Erythroblast (primary cell): ENCODE results near the gene ZDHHC6.

Experiments used
- GATA1 ChIP-seq: IDR thresholded peaks from 2 replicates; pipeline ENCODE4 v1.6.1; 2011; ENCODE audit warnings: low read depth, mild to moderate bottlenecking, control low read depth, low read length, moderate library complexity
- POLR2A ChIP-seq: IDR thresholded peaks from 2 replicates; pipeline ENCODE4 v1.6.1; 2011; ENCODE audit warnings: mild to moderate bottlenecking, low read length

DNA sequence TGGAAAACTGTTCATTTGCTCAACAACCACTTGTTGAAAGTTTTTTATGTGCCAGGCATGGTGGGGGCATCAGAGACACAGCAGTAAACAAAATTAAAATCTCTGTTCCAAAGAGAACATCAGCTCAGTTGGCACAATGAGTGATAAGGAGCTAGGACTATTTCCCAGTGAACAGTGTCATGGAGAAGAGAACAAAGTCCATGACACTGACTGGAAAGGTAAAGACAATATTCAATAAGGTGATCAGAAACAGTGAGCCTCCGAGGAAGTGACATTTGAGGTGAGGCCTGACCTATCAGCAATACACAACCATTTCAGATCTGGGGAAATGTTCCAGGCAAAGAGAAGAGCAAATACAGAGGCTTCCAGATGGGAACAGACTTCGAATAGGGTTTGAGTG lies 58.2 kb downstream of the ZDHHC6 start:
- TF ChIP-seq GATA1 (no peak), POLR2A (no peak)
